Endothelial cell of umbilical vein (primary cell): Measurements from ENCODE around the gene PTPN6. TPM values are rescaled to one million over a fixed set of nuclear protein-coding genes. Genes with fewer than 3 reads are reported as not detected.

Experiments
- BruUV-seq: library from RNA; stranded (reverse); fragments of 400-500 nt; replicated peaks from 2 replicates; lab custom pipeline; 2021; lab: Mats Ljungman, UMichigan
- CTCF ChIA-PET: fragments of 300-600, 350-600 bp; sonication (Branson Sonifier 250); formaldehyde crosslinking; loops from one replicate; lab custom pipeline; 2021; ENCODE audit warnings: antibody characterized with exemption, inconsistent platforms; lab: Charles Lee
- POLR2A ChIA-PET: fragments of 300-600, 350-600 bp; sonication (Branson Sonifier 250); formaldehyde crosslinking; loops from one replicate; lab custom pipeline; 2021; ENCODE audit warnings: antibody characterized with exemption, inconsistent platforms; lab: Charles Lee
- DNase-seq: peaks from one replicate; pipeline ENCODE4 v3.0.0-alpha.2; 2011; ENCODE audit warnings: low read depth, low spot score
- FAIRE-seq: peaks from 2 replicates; lab custom pipeline; 2011; peaks lifted over from hg19 to GRCh38; lab: Jason Lieb, UNC
- H2AFZ ChIP-seq: 2 replicates; pipeline ENCODE4 v1.6.0; 2012; ENCODE audit warnings: low read depth, low read length, control low read depth, inconsistent platforms
- H3K27ac ChIP-seq: 2 replicates; pipeline ENCODE4 v1.5.1; 2011; ENCODE audit warnings: low read depth, mild to moderate bottlenecking, control low read depth, low read length, moderate library complexity; ENCODE audit not compliant: insufficient read depth
- H3K27me3 ChIP-seq, 2 experiments: 2 replicates each; pipeline versions ENCODE4 v1.6.0 to v1.6.1; 2011; ENCODE audit warnings: low read length in 2 of 2, mixed read lengths in 1 of 2; ENCODE audit not compliant: control insufficient read depth in 2 of 2, insufficient read depth in 2 of 2
- H3K36me3 ChIP-seq, 2 experiments: 2 replicates in 1 of 2; 3 replicates in 1 of 2; pipeline ENCODE4 v1.5.1; 2011; ENCODE audit warnings: low read length in 2 of 2, mild to moderate bottlenecking in 1 of 2, moderate library complexity in 1 of 2; ENCODE audit not compliant: control insufficient read depth in 2 of 2, insufficient read depth in 2 of 2; ENCODE audit errors: extremely low read depth in 1 of 2
- H3K4me1 ChIP-seq: 3 replicates; pipeline ENCODE4 v1.5.1; 2011; ENCODE audit warnings: mild to moderate bottlenecking, low read length; ENCODE audit not compliant: control insufficient read depth, insufficient read depth; ENCODE audit errors: extremely low read depth
- H3K4me2 ChIP-seq: 2 replicates; pipeline ENCODE4 v1.6.1; 2011; ENCODE audit warnings: low read length, control low read depth, mixed read lengths; ENCODE audit not compliant: insufficient read depth
- H3K4me3 ChIP-seq, 3 experiments: fragments of 200-600 bp in 1 of 3; sonication (generic), shearing (Covaris generic) in 1 of 3; replicated peaks in 1 of 3; 2 replicates each; pipeline ENCODE4 v1.5.1; 2011 to 2016; ENCODE audit warnings: control low read depth in 3 of 3, low read length in 3 of 3, mild to moderate bottlenecking in 2 of 3, inconsistent platforms in 1 of 3, low read depth in 1 of 3, moderate library complexity in 1 of 3; ENCODE audit not compliant: insufficient read depth in 1 of 3
- H3K79me2 ChIP-seq: 2 replicates; pipeline ENCODE4 v1.6.0; 2012; ENCODE audit warnings: low read length, inconsistent platforms; ENCODE audit not compliant: control insufficient read depth, insufficient read depth
- H3K9ac ChIP-seq: replicated peaks from 2 replicates; pipeline ENCODE3; 2011; ENCODE audit warnings: low read length, control low read depth; ENCODE audit not compliant: insufficient read depth; ENCODE audit errors: extremely low read depth
- H3K9me1 ChIP-seq: replicated peaks from 3 replicates; pipeline ENCODE4 v1.6.0; 2011; ENCODE audit warnings: mild to moderate bottlenecking, low read length; ENCODE audit not compliant: control insufficient read depth, insufficient read depth; ENCODE audit errors: extremely low read depth
- H3K9me3 ChIP-seq: replicated peaks from 2 replicates; pipeline ENCODE4 v1.5.1; 2012; ENCODE audit warnings: low read length, inconsistent platforms; ENCODE audit not compliant: control insufficient read depth, insufficient read depth
- H4K20me1 ChIP-seq: replicated peaks from 2 replicates; pipeline ENCODE3; 2011; ENCODE audit warnings: mild to moderate bottlenecking, low read length; ENCODE audit not compliant: control insufficient read depth, insufficient read depth; ENCODE audit errors: extremely low read depth
- EZH2 ChIP-seq: IDR thresholded peaks from 2 replicates; pipeline ENCODE4 v1.6.1; 2012; ENCODE audit warnings: borderline replicate concordance, low read depth, mild to moderate bottlenecking, moderate library complexity, low read length, inconsistent platforms; ENCODE audit not compliant: severe bottlenecking
- FOS ChIP-seq: IDR thresholded peaks from 2 replicates; pipeline ENCODE4 v1.6.1; 2011; ENCODE audit warnings: mild to moderate bottlenecking, low read length, moderate library complexity, borderline replicate concordance; ENCODE audit not compliant: insufficient read depth
- GATA2 ChIP-seq: IDR thresholded peaks from 2 replicates; pipeline ENCODE4 v1.7.0; 2011; ENCODE audit warnings: low read depth, mild to moderate bottlenecking, moderate library complexity, mixed read lengths, low read length; ENCODE audit not compliant: insufficient read length, insufficient read depth
- JUN ChIP-seq: IDR thresholded peaks from 2 replicates; pipeline ENCODE4 v1.6.1; 2011; ENCODE audit warnings: borderline replicate concordance, low read depth; ENCODE audit not compliant: insufficient read length, insufficient read depth
- MYC ChIP-seq: IDR thresholded peaks from one replicate; pipeline ENCODE4 v1.6.1; 2011; ENCODE audit warnings: mild to moderate bottlenecking, low read depth, low read length
- POLR2A ChIP-seq: IDR thresholded peaks from 2 replicates; pipeline ENCODE4 v1.6.1; 2012; ENCODE audit warnings: low read depth, mild to moderate bottlenecking, control low read depth, low read length
- POLR2AphosphoS5 ChIP-seq: IDR thresholded peaks from 2 replicates; pipeline ENCODE4 v1.6.1; 2012; ENCODE audit warnings: low read depth, mild to moderate bottlenecking, control low read depth, low read length, moderate library complexity; ENCODE audit not compliant: insufficient read depth
- dilution Hi-C: fragments of 300-500 bp; cut with MboI; formaldehyde crosslinking; loops from one replicate; pipeline ENCODE4 v1.15.0; 2019; ENCODE audit warnings: low sequenced_read_pairs; ENCODE audit not compliant: extremely low pct_ligation_motif_present
- intact Hi-C: fragments of 100-400 bp; cut with micrococcal nuclease; formaldehyde crosslinking; loops from one replicate; pipeline ENCODE4 v1.10.0; 2022
- polyA plus RNA-seq, 4 experiments: library from polyadenylated mRNA; depleted of rRNA in 3 of 4; stranded (reverse) in 3 of 4; unstranded in 1 of 4; fragments of >200 nt; gene quantifications; 2 replicates each; pipeline versions ENCODE4 v1.2.1 to v1.2.3, GENCODE V29; 2011 to 2012; ENCODE audit warnings: missing spikeins in 1 of 4
- total RNA-seq: library from RNA; stranded (reverse); gene quantifications from 2 replicates; pipeline ENCODE4 v1.2.3, GENCODE V29; 2021
- TF ChIP-seq, protein P1 (sequence below), 2 donors: IDR thresholded peaks; 1 replicate in 1 of 2; 2 replicates in 1 of 2; pipeline ENCODE4 v1.5.1; 2011; ENCODE audit warnings: low read length in 2 of 2, mild to moderate bottlenecking in 2 of 2, moderate library complexity in 2 of 2, control low read depth in 1 of 2, inconsistent platforms in 1 of 2, low read depth in 1 of 2; ENCODE audit not compliant: insufficient read depth in 1 of 2; ENCODE audit errors: extremely low read depth in 1 of 2
- TF ChIP-seq, protein P2 (sequence below): IDR thresholded peaks from 2 replicates; pipeline ENCODE4 v1.6.1; 2011; ENCODE audit not compliant: insufficient read depth, insufficient read length

Gene PTPN6
- total and polyA plus RNA-seq, 2 donors (not counting 3 experiments of a cell fraction or from before 2014, with no cell fraction given) = 0.25 to 1.6 TPM

DNA sequence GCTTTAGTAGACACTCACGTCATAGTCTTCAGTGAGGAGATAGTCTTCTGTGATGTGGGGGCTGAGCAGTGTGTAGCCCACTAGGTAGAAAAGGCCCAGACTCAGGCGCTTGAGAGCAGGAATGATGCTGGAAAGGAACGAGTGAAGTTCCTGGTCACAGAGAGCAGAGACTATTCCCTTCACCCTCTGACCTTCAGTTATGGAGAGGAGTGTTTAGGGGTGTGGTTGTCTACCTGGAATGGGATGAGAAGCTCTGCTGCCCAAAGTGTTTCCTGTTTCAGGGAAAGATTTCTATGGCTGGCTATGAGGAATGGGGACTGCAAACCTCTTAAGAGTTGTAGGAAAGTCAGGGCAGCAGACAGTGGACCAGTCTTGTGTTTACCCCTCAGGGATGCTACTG is 28.3 kb downstream of the PTPN6 start:
- Histone ChIP-seq H3K79me2 (no peaks in the 10 kb centered on the region), H3K9me1 (no peaks in the 10 kb centered on the region), H3K4me1 (no peaks in the 10 kb centered on the region), H3K36me3 (peaks cover 17 to 36% of the 10 kb centered on the region in 2 experiments), H3K27me3 (no peaks in the 10 kb centered on the region), H3K4me3 (no peak overlapping the region), H3K4me2 (no peak overlapping the region), H2AFZ (no peak overlapping the region), H3K9me3 (no peaks in the 10 kb centered on the region), H4K20me1 (no peaks in the 10 kb centered on the region), H3K9ac (no peak overlapping the region), H3K27ac (no peak overlapping the region)
- TF ChIP-seq EZH2 = no peak
- no peak for TF ChIP-seq JUN
- TF ChIP-seq FOS = no peak
- TF ChIP-seq POLR2AphosphoS5 = no peak
- TF ChIP-seq, protein P1, sequence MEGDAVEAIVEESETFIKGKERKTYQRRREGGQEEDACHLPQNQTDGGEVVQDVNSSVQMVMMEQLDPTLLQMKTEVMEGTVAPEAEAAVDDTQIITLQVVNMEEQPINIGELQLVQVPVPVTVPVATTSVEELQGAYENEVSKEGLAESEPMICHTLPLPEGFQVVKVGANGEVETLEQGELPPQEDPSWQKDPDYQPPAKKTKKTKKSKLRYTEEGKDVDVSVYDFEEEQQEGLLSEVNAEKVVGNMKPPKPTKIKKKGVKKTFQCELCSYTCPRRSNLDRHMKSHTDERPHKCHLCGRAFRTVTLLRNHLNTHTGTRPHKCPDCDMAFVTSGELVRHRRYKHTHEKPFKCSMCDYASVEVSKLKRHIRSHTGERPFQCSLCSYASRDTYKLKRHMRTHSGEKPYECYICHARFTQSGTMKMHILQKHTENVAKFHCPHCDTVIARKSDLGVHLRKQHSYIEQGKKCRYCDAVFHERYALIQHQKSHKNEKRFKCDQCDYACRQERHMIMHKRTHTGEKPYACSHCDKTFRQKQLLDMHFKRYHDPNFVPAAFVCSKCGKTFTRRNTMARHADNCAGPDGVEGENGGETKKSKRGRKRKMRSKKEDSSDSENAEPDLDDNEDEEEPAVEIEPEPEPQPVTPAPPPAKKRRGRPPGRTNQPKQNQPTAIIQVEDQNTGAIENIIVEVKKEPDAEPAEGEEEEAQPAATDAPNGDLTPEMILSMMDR (IDR thresholded peaks at IDR 0.05; ENCODE audit: extremely low read depth in 1 of 2, insufficient read depth in 1 of 2, low read depth in 1 of 2, low read length in 2 of 2) = no peak
- ChIA-PET CTCF (no interaction called here), POLR2A (no interaction called here)
- DNase-seq (no peak), FAIRE-seq (no peak)
- BruUV-seq = no TSS peak
- dilution Hi-C loops (no loop called here), intact Hi-C loops (no loop called here)

DNA sequence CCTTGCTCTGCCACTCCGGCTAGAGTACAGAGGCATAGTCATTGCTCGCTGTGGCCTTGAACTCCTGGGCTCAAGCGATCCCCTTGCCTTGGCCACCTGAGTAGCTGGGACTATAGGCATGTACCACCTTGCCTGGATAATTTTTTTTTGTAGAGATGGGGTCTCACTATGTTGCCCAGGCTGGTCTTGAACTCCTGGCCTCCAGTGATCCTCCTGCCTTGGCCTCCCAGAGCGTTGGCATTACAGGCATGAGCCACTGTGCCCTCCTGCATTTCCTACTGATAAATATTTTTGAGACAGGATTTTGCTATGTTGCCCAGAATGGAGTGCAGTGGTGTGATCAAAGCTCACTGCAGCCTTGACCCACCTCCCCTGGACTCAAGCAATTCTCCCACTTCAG is 28.9 kb downstream of the PTPN6 start:
- BruUV-seq = no TSS peak

More for the DNA sequence above, 28.9 kb downstream of the PTPN6 start:
- CTCF ChIA-PET = no interaction called here
- TF ChIP-seq MYC (no peak), JUN (no peak), POLR2A (no peak), EZH2 (no peak), POLR2AphosphoS5 (no peak), GATA2 (no peak)
- TF ChIP-seq, protein P2, sequence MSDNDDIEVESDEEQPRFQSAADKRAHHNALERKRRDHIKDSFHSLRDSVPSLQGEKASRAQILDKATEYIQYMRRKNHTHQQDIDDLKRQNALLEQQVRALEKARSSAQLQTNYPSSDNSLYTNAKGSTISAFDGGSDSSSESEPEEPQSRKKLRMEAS = no peak
- TF ChIP-seq, protein P1 (IDR thresholded peaks at IDR 0.05; ENCODE audit: extremely low read depth in 1 of 2, insufficient read depth in 1 of 2, low read depth in 1 of 2, low read length in 2 of 2) = no peak
- Histone ChIP-seq H3K9me3 (no peaks in the 10 kb centered on the region), H3K4me1 (no peaks in the 10 kb centered on the region), H3K27ac (no peak overlapping the region), H3K9ac (no peak overlapping the region), H4K20me1 (no peaks in the 10 kb centered on the region), H2AFZ (no peak overlapping the region), H3K36me3 (peaks cover 13 to 32% of the 10 kb centered on the region in 2 experiments), H3K4me3 (no peak overlapping the region), H3K27me3 (no peaks in the 10 kb centered on the region), H3K79me2 (no peaks in the 10 kb centered on the region), H3K9me1 (no peaks in the 10 kb centered on the region), H3K4me2 (no peak overlapping the region)
- dilution Hi-C loops = no loop called here
- intact Hi-C loops = no loop called here
- POLR2A ChIA-PET = no interaction called here
- DNase-seq (no peak), FAIRE-seq (no peak)
